Neuronal stem cell (in vitro differentiated cells): ENCODE data around the gene CREB5.
A peak's percentile ranks its signal among the peaks of the same experiment; 100 is the strongest.

Source experiments
- DNase-seq: peaks from one replicate; pipeline ENCODE4 v3.0.0-alpha.2; 2013; ENCODE audit warnings: low spot score
- H2AFZ ChIP-seq: one replicate; pipeline ENCODE4 v1.6.1; 2013; ENCODE audit warnings: mild to moderate bottlenecking, low read length, inconsistent platforms
- H2AK5ac ChIP-seq: 2 replicates; pipeline ENCODE4 v1.6.1; 2013; ENCODE audit warnings: low read depth, mild to moderate bottlenecking, inconsistent platforms, low read length, moderate library complexity, mixed read lengths
- H2BK120ac ChIP-seq: 2 replicates; pipeline ENCODE4 v1.6.1; 2013; ENCODE audit warnings: low read depth, mild to moderate bottlenecking, inconsistent platforms, low read length, moderate library complexity, mixed read lengths
- H2BK12ac ChIP-seq: one replicate; pipeline ENCODE4 v1.6.1; 2013; ENCODE audit warnings: low read length, inconsistent platforms
- H2BK15ac ChIP-seq: 2 replicates; pipeline ENCODE4 v1.6.1; 2013; ENCODE audit warnings: mild to moderate bottlenecking, low read length, inconsistent platforms, mixed read lengths
- H2BK5ac ChIP-seq: one replicate; pipeline ENCODE4 v1.6.1; 2013; ENCODE audit warnings: inconsistent platforms, mild to moderate bottlenecking, low read length, moderate library complexity
- H3K14ac ChIP-seq: one replicate; pipeline ENCODE4 v1.6.1; 2013; ENCODE audit warnings: low read length, inconsistent platforms
- H3K18ac ChIP-seq: 2 replicates; pipeline ENCODE4 v1.6.1; 2013; ENCODE audit warnings: low read length, inconsistent platforms
- H3K23ac ChIP-seq: 2 replicates; pipeline ENCODE4 v1.6.1; 2013; ENCODE audit warnings: low read depth, mild to moderate bottlenecking, mixed read lengths, low read length, inconsistent platforms; ENCODE audit not compliant: poor library complexity
- H3K27ac ChIP-seq: replicated peaks from 3 replicates; pipeline ENCODE4 v1.5.1; 2013; ENCODE audit warnings: low read length, inconsistent platforms
- H3K27me3 ChIP-seq, 3 experiments: 2 replicates each; pipeline ENCODE4 v1.6.1; 2013; ENCODE audit warnings: low read length in 3 of 3, mild to moderate bottlenecking in 2 of 3, inconsistent platforms in 1 of 3, low read depth in 1 of 3, mixed read lengths in 1 of 3, moderate library complexity in 1 of 3; ENCODE audit not compliant: control insufficient read depth in 3 of 3, insufficient read depth in 3 of 3
- H3K36me3 ChIP-seq, 2 donors: replicated peaks in 1 of 2; 2 replicates each; pipeline ENCODE4 v1.6.1; 2013; ENCODE audit warnings: low read length in 2 of 2; ENCODE audit not compliant: control insufficient read depth in 2 of 2, insufficient read depth in 2 of 2
- H3K4ac ChIP-seq: 2 replicates; pipeline ENCODE4 v1.6.1; 2013; ENCODE audit warnings: inconsistent platforms, mild to moderate bottlenecking, low read length, moderate library complexity
- H3K4me1 ChIP-seq, 2 donors: 1 replicate in 1 of 2; 2 replicates in 1 of 2; pipeline ENCODE4 v1.6.1; 2013; ENCODE audit warnings: low read length in 2 of 2, low read depth in 1 of 2; ENCODE audit not compliant: control insufficient read depth in 2 of 2, insufficient read depth in 1 of 2
- H3K4me2 ChIP-seq: one replicate; pipeline ENCODE4 v1.6.1; 2013; ENCODE audit warnings: mild to moderate bottlenecking, low read length, inconsistent platforms; ENCODE audit not compliant: insufficient read depth, poor library complexity, severe bottlenecking
- H3K4me3 ChIP-seq, 2 donors: 2 replicates each; pipeline ENCODE4 v1.5.1; 2013; ENCODE audit warnings: low read length in 2 of 2, mild to moderate bottlenecking in 2 of 2, inconsistent platforms in 1 of 2, moderate library complexity in 1 of 2
- H3K79me1 ChIP-seq: one replicate; pipeline ENCODE4 v1.6.1; 2013; ENCODE audit warnings: low read depth, mild to moderate bottlenecking, inconsistent platforms, low read length, moderate library complexity
- H3K9ac ChIP-seq: one replicate; pipeline ENCODE4 v1.6.1; 2013; ENCODE audit warnings: mild to moderate bottlenecking, low read depth, low read length, inconsistent platforms; ENCODE audit not compliant: poor library complexity
- H3K9me3 ChIP-seq, 2 donors: replicated peaks in 1 of 2; 2 replicates each; pipeline versions ENCODE3 to v1.6.1; 2013; ENCODE audit warnings: low read length in 2 of 2, mild to moderate bottlenecking in 2 of 2, inconsistent platforms in 1 of 2, low read depth in 1 of 2, mixed read lengths in 1 of 2, moderate library complexity in 1 of 2; ENCODE audit not compliant: control insufficient read depth in 2 of 2, insufficient read depth in 1 of 2
- H4K8ac ChIP-seq: one replicate; pipeline ENCODE4 v1.6.1; 2013; ENCODE audit warnings: low read depth, mild to moderate bottlenecking, inconsistent platforms, low read length, moderate library complexity
- H4K91ac ChIP-seq: one replicate; pipeline ENCODE4 v1.6.1; 2013; ENCODE audit warnings: low read length, low read depth, mild to moderate bottlenecking, inconsistent platforms; ENCODE audit not compliant: poor library complexity
- WGBS, 2 donors: extraction: QIAGEN DNeasy Blood & Tissue Kit; methylation state at CpG; one replicate each; pipeline ENCODE4 v1.1.7; 2013; ENCODE audit warnings: missing lambda C conversion rate in 2 of 2, mixed read lengths in 1 of 2; ENCODE audit not compliant: insufficient read length in 2 of 2, insufficient replicate concordance in 1 of 2; ENCODE audit errors: extremely low coverage in 2 of 2; 5-methylcytosine and 5-hydroxymethylcytosine counted together

Gene CREB5

GRCh38 chr7:28447071-28447470 lies 34.8 kb downstream of the CREB5 start:
- no peak overlapping the region for H4K91ac ChIP-seq
- no peak overlapping the region for H3K4me2 ChIP-seq
- no peak overlapping the region for H3K23ac ChIP-seq
- no peak overlapping the region for H3K27ac ChIP-seq
- H3K27me3 ChIP-seq: no peaks in the 10 kb centered on the region
- H2BK15ac ChIP-seq: no peak overlapping the region
- no peak overlapping the region for H2AFZ ChIP-seq
- peaks cover 2% of the 10 kb centered on the region in 2 donors for H3K9me3 ChIP-seq
- H2BK120ac ChIP-seq: no peak overlapping the region
- no peak overlapping the region for H3K18ac ChIP-seq
- no peaks in the 10 kb centered on the region for H3K4me1 ChIP-seq
- H3K4ac ChIP-seq: no peak overlapping the region
- H2BK12ac ChIP-seq: no peak overlapping the region
- no peak overlapping the region for H2BK5ac ChIP-seq
- no CpG with 5 or more reads among the region's 5 CpGs for WGBS, 2 donors
- no peaks in the 10 kb centered on the region for H3K36me3 ChIP-seq
- no peak overlapping the region for H4K8ac ChIP-seq
- no peak overlapping the region for H3K4me3 ChIP-seq
- H3K14ac ChIP-seq: no peak overlapping the region
- no peak overlapping the region for H2AK5ac ChIP-seq
- DNase-seq: no peak
- no peaks in the 10 kb centered on the region for H3K79me1 ChIP-seq
- no peak overlapping the region for H3K9ac ChIP-seq

DNA sequence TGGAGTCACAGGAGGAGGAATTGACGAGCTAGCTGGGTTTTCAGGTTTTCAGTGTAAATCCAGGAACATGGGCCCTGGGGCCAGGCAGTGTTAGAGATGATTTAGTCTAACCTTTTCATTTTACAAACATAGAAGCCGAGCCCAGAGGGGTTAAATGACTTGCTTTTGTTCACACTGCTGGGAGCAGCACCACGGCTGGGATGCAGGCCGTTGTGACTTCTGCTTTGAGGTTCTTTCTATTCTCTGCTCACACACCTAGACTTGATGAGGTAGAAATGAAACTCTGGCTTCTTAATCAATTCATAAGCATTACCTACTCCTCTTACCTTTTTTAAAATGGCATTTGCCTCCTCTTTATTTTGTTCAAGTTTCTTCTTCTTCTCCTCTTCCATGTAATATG lies 36.4 kb downstream of the CREB5 start:
- Histone ChIP-seq H2BK15ac (no peak overlapping the region), H2BK120ac (no peak overlapping the region), H3K14ac (no peak overlapping the region), H2BK5ac (no peak overlapping the region), H3K27me3 (no peaks in the 10 kb centered on the region), H3K9ac (no peak overlapping the region), H3K4me2 (no peak overlapping the region), H2AK5ac (no peak overlapping the region), H4K8ac (no peak overlapping the region), H3K4ac (no peak overlapping the region), H2BK12ac (no peak overlapping the region), H2AFZ (no peak overlapping the region), H3K9me3 (peaks cover 0 to 2% of the 10 kb centered on the region in 2 donors), H3K36me3 (no peaks in the 10 kb centered on the region), H3K4me3 (no peak overlapping the region), H3K27ac (no peak overlapping the region), H3K23ac (no peak overlapping the region), H4K91ac (no peak overlapping the region), H3K4me1 (no peaks in the 10 kb centered on the region), H3K18ac (no peak overlapping the region), H3K79me1 (no peaks in the 10 kb centered on the region)
- WGBS, 2 donors: no CpG with 5 or more reads among the region's 4 CpGs
- DNase-seq: no peak

- Histone ChIP-seq H4K91ac (no peak overlapping the region), H3K79me1 (no peaks in the 10 kb centered on the region), H2BK15ac (no peak overlapping the region), H2BK5ac (no peak overlapping the region), H3K9ac (no peak overlapping the region), H2BK120ac (no peak overlapping the region), H3K4ac (no peak overlapping the region), H3K23ac (no peak overlapping the region), H2AK5ac (no peak overlapping the region), H3K9me3 (peaks cover 0 to 1% of the 10 kb centered on the region in 2 donors), H3K27me3 (no peaks in the 10 kb centered on the region), H2BK12ac (no peak overlapping the region), H3K18ac (no peak overlapping the region), H3K4me1 (peaks cover 1 to 10% of the 10 kb centered on the region in 2 donors), H3K36me3 (no peaks in the 10 kb centered on the region), H3K4me2 (no peak overlapping the region), H4K8ac (no peak overlapping the region), H3K27ac (no peak overlapping the region), H3K4me3 (no peak overlapping the region), H3K14ac (no peak overlapping the region), H2AFZ (peak overlapping the region; percentile 55)
- no CpG with 5 or more reads among the region's 2 CpGs for WGBS, 2 donors
- DNase-seq: no peak
These were observed 40.4 kb downstream of the CREB5 start for GRCh38 chr7:28452681-28453080.

GRCh38 chr7:28455486-28455885 lies 43.2 kb downstream of the CREB5 start:
- Histone ChIP-seq H3K27ac (no peak overlapping the region), H3K4me3 (no peak overlapping the region), H3K9ac (no peak overlapping the region)

More at GRCh38 chr7:28455486-28455885, 43.2 kb downstream of the CREB5 start:
- Histone ChIP-seq H2AFZ (no peak overlapping the region), H2BK5ac (no peak overlapping the region), H3K14ac (no peak overlapping the region), H3K9me3 (peaks cover 0 to 1% of the 10 kb centered on the region in 2 donors), H3K4ac (no peak overlapping the region), H3K4me1 (peaks cover 1 to 10% of the 10 kb centered on the region in 2 donors), H4K8ac (no peak overlapping the region), H2BK15ac (no peak overlapping the region), H3K4me2 (no peak overlapping the region), H2AK5ac (no peak overlapping the region), H4K91ac (no peak overlapping the region), H2BK12ac (no peak overlapping the region), H3K18ac (no peak overlapping the region), H3K79me1 (no peaks in the 10 kb centered on the region), H3K36me3 (no peaks in the 10 kb centered on the region), H3K23ac (no peak overlapping the region), H3K27me3 (no peaks in the 10 kb centered on the region), H2BK120ac (no peak overlapping the region)
- DNase-seq: no peak
- no CpG with 5 or more reads among the region's 5 CpGs for WGBS, 2 donors
